Measurements from ENCODE around the gene CIAO2B. TPM values are rescaled to one million over a fixed set of nuclear protein-coding genes. Genes with fewer than 3 reads are reported as not detected.

Gene CIAO2B
- total RNA-seq, 1 donor from 2014 or later, result 58.1 TPM

- H3K4me1 Mint-ChIP-seq (ENCODE audit: low read depth), result peaks cover 2% of the 10 kb centered on the region
- TF ChIP-seq, protein P1, sequence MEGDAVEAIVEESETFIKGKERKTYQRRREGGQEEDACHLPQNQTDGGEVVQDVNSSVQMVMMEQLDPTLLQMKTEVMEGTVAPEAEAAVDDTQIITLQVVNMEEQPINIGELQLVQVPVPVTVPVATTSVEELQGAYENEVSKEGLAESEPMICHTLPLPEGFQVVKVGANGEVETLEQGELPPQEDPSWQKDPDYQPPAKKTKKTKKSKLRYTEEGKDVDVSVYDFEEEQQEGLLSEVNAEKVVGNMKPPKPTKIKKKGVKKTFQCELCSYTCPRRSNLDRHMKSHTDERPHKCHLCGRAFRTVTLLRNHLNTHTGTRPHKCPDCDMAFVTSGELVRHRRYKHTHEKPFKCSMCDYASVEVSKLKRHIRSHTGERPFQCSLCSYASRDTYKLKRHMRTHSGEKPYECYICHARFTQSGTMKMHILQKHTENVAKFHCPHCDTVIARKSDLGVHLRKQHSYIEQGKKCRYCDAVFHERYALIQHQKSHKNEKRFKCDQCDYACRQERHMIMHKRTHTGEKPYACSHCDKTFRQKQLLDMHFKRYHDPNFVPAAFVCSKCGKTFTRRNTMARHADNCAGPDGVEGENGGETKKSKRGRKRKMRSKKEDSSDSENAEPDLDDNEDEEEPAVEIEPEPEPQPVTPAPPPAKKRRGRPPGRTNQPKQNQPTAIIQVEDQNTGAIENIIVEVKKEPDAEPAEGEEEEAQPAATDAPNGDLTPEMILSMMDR (IDR thresholded peaks at IDR 0.05; ENCODE audit: unreplicated experiment), result no peak
- no peak for DNase-seq (ENCODE audit: low spot score, unreplicated experiment)
- H3K27ac Mint-ChIP-seq, result no peak overlapping the region
- H3K4me3 Mint-ChIP-seq (ENCODE audit: low read depth), result no peak overlapping the region
- peaks cover 2% of the 10 kb centered on the region for H3K36me3 Mint-ChIP-seq (ENCODE audit: insufficient read depth)
- peaks cover 13% of the 10 kb centered on the region for H3K27me3 Mint-ChIP-seq
- peaks cover 4% of the 10 kb centered on the region for H3K9me3 Mint-ChIP-seq (ENCODE audit: low read depth)
Observed at GRCh38 chr16:66948837-66949225, 14.6 kb upstream of the CIAO2B start.

DNA sequence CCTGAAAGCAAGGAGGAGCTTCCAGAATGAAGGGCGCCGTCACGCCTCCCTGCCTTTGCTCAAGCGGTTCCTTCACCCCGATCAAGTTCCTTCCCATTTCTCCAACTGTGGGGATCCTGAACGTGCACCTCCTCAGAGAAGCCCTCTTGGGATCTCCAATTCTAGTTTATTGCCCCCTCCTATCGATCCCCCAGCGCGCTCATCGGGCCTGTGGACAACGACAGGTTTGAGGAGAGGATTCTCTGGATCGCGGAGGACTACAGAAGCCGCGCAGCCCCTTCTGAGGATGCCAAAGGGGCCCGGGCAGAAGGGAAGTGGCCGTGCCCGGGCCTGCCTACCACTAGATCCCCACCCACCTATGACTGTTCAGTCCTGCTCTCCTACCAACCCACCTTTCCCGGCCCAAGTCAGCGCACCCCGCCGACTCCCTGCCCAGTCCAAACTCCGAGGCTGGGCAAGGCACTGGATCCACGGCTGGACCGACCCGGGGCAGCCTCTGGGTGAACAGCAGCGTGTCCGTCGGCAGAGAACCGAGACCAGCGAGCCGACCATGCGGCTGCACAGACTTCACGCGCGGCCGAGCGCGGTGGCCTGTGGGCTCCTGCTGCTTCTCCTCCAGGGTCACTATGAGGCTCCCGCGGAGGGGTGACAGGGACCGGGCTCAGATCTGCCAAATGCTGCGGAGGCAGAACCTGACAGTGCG, 14.1 kb upstream of the CIAO2B start:
- H3K4me1 Mint-ChIP-seq (ENCODE audit: low read depth), result no peaks in the 10 kb centered on the region
- no peak overlapping the region for H3K27ac Mint-ChIP-seq
- peaks cover 4% of the 10 kb centered on the region for H3K9me3 Mint-ChIP-seq (ENCODE audit: low read depth)
- H3K36me3 Mint-ChIP-seq (ENCODE audit: insufficient read depth), result peaks cover 2% of the 10 kb centered on the region
- peaks cover 12% of the 10 kb centered on the region for H3K27me3 Mint-ChIP-seq
- no peak overlapping the region for H3K4me3 Mint-ChIP-seq (ENCODE audit: low read depth)
- TF ChIP-seq, protein P1 (IDR thresholded peaks at IDR 0.05; ENCODE audit: unreplicated experiment), result no peak
- DNase-seq (ENCODE audit: low spot score, unreplicated experiment), result no peak

DNA sequence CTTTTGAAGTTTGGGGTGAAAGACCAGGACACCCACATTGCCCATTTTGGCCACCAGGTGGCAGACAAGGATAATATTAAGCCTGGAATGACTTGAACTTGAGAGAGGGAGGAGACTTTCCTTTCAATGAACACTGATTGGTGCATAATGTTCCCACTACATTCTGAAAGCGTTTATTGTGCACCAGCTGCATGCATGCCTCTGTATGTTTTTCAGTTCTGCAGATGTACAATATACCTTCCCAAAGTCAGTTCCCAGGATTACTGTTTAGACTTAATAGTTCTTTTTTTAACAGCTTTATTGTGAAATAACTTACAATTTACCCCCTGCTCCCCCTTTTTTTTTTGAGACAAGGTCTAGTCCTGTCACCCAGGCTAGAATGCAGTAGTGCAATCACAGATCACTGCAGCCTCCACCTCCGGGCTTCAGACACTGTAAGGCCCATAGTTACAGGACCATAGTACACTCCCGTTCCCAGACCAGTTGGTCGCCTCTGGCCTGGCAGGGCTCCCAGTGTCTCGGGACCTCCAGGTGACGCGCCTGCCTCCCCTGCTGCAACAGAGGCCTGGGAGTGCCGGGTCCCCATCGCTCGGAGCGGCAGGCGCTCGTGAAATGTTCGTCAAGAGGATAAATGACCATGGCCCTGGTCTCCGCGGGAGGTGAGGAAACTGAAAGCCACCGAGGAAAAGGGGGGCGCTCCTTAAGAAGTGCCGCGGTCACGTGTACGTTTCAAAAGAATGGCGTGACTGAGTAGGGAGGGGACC, 13.3 kb upstream of the CIAO2B start:
- Mint-ChIP-seq H3K4me3 (ENCODE audit: low read depth) (no peak overlapping the region), H3K27me3 (peaks cover 12% of the 10 kb centered on the region), H3K27ac (no peak overlapping the region), H3K36me3 (ENCODE audit: insufficient read depth) (peaks cover 7% of the 10 kb centered on the region), H3K4me1 (ENCODE audit: low read depth) (no peaks in the 10 kb centered on the region), H3K9me3 (ENCODE audit: low read depth) (peaks cover 4% of the 10 kb centered on the region)
- TF ChIP-seq, protein P1 (IDR thresholded peaks at IDR 0.05; ENCODE audit: unreplicated experiment), result peak; percentile 83
- DNase-seq (ENCODE audit: low spot score, unreplicated experiment), result peak; percentile 63

DNA sequence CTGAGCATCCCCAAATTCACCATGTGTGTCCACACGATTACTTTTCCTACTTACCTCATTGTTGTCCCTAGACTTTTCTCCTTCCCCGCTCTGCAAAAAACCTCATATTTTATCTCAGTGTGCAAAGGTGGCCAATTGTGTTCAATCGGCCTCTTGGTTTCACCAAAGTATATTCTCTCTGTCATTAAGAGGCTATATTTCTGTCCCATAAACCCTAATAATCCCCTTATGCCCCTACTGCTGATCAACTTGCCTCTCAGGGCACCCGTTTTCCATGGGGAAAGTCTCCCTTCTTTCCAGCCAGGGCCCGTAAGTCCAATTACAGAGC, 12.7 kb upstream of the CIAO2B start:
- no peaks in the 10 kb centered on the region for H3K4me1 Mint-ChIP-seq (ENCODE audit: low read depth)

GRCh38 chr16:66946541-66946940, 12.3 kb upstream of the CIAO2B start:
- peaks cover 12% of the 10 kb centered on the region for H3K27me3 Mint-ChIP-seq
- H3K27ac Mint-ChIP-seq, result no peak overlapping the region
- H3K36me3 Mint-ChIP-seq (ENCODE audit: insufficient read depth), result peaks cover 11% of the 10 kb centered on the region

More for the DNA sequence above, 12.7 kb upstream of the CIAO2B start:
- Mint-ChIP-seq H3K27me3 (peaks cover 12% of the 10 kb centered on the region), H3K9me3 (ENCODE audit: low read depth) (peaks cover 4% of the 10 kb centered on the region), H3K27ac (no peak overlapping the region), H3K4me3 (ENCODE audit: low read depth) (no peak overlapping the region), H3K36me3 (ENCODE audit: insufficient read depth) (peaks cover 11% of the 10 kb centered on the region)
- TF ChIP-seq, protein P1 (IDR thresholded peaks at IDR 0.05; ENCODE audit: unreplicated experiment), result no peak
- no peak for DNase-seq (ENCODE audit: low spot score, unreplicated experiment)

More at GRCh38 chr16:66946541-66946940, 12.3 kb upstream of the CIAO2B start:
- TF ChIP-seq, protein P1 (IDR thresholded peaks at IDR 0.05; ENCODE audit: unreplicated experiment), result no peak
- Mint-ChIP-seq H3K4me1 (ENCODE audit: low read depth) (no peaks in the 10 kb centered on the region), H3K4me3 (ENCODE audit: low read depth) (no peak overlapping the region), H3K9me3 (ENCODE audit: low read depth) (peaks cover 1% of the 10 kb centered on the region)
- no peak for DNase-seq (ENCODE audit: low spot score, unreplicated experiment)
